Measurements from ENCODE around the gene KRTAP12-1. TPM values are rescaled to one million over a fixed set of nuclear protein-coding genes. Genes with fewer than 3 reads are reported as not detected.

The KRTAP12-1 gene
- total RNA-seq, 1 experiment from 2014 or later: 0.63 TPM

GRCh38 chr21:44677881-44678280 is 4.1 kb downstream of the KRTAP12-1 start (continued):
- TF ChIP-seq, protein P1, sequence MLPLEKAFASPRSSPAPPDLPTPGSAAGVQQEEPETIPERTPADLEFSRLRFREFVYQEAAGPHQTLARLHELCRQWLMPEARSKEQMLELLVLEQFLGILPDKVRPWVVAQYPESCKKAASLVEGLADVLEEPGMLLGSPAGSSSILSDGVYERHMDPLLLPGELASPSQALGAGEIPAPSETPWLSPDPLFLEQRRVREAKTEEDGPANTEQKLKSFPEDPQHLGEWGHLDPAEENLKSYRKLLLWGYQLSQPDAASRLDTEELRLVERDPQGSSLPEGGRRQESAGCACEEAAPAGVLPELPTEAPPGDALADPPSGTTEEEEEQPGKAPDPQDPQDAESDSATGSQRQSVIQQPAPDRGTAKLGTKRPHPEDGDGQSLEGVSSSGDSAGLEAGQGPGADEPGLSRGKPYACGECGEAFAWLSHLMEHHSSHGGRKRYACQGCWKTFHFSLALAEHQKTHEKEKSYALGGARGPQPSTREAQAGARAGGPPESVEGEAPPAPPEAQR (CRISPR knock-in tag; IDR thresholded peaks at IDR 0.05): no peak
- TF ChIP-seq ZBTB21 (CRISPR knock-in tag; IDR thresholded peaks at IDR 0.05; ENCODE audit: borderline replicate concordance): no peak
- no peak for TF ChIP-seq SOX15 (CRISPR knock-in tag; IDR thresholded peaks at IDR 0.05)
- no peak for TF ChIP-seq TP53 (CRISPR knock-in tag; IDR thresholded peaks at IDR 0.05)
- TF ChIP-seq SP1 (CRISPR knock-in tag; conservative IDR thresholded peaks at IDR 0.05): no peak
- TF ChIP-seq USF1 (CRISPR knock-in tag; IDR thresholded peaks at IDR 0.05): no peak
- no peak for TF ChIP-seq ETV6 (CRISPR knock-in tag; IDR thresholded peaks at IDR 0.05)

- ChIA-PET POLR2A (no interaction called here), CTCF (no interaction called here)
- peaks cover 47% of the 10 kb centered on the region for H3K36me3 Mint-ChIP-seq
- H3K4me3 Mint-ChIP-seq: no peak overlapping the region
- no peak overlapping the region for H3K27ac Mint-ChIP-seq
- peaks cover 7% of the 10 kb centered on the region for H3K27me3 Mint-ChIP-seq (ENCODE audit: low read depth)
- peaks cover 3% of the 10 kb centered on the region; the same call in 1 of the 2 replicates for H3K4me1 Mint-ChIP-seq
- ATAC-seq: no peak
- TF ChIP-seq, protein P2, sequence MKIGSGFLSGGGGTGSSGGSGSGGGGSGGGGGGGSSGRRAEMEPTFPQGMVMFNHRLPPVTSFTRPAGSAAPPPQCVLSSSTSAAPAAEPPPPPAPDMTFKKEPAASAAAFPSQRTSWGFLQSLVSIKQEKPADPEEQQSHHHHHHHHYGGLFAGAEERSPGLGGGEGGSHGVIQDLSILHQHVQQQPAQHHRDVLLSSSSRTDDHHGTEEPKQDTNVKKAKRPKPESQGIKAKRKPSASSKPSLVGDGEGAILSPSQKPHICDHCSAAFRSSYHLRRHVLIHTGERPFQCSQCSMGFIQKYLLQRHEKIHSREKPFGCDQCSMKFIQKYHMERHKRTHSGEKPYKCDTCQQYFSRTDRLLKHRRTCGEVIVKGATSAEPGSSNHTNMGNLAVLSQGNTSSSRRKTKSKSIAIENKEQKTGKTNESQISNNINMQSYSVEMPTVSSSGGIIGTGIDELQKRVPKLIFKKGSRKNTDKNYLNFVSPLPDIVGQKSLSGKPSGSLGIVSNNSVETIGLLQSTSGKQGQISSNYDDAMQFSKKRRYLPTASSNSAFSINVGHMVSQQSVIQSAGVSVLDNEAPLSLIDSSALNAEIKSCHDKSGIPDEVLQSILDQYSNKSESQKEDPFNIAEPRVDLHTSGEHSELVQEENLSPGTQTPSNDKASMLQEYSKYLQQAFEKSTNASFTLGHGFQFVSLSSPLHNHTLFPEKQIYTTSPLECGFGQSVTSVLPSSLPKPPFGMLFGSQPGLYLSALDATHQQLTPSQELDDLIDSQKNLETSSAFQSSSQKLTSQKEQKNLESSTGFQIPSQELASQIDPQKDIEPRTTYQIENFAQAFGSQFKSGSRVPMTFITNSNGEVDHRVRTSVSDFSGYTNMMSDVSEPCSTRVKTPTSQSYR (CRISPR knock-in tag; IDR thresholded peaks at IDR 0.05): no peak
- H3K9me3 Mint-ChIP-seq: peaks cover 54% of the 10 kb centered on the region
- no peak for DNase-seq (ENCODE audit: low spot score)
These were observed 10.1 kb downstream of the KRTAP12-1 start for GRCh38 chr21:44671911-44672310.

- ATAC-seq (no peak), DNase-seq (ENCODE audit: low spot score) (no peak)
- POLR2A ChIA-PET: no interaction called here
- Mint-ChIP-seq H3K4me1 (peaks cover 3% of the 10 kb centered on the region; the same call in 1 of the 2 replicates), H3K4me3 (no peak overlapping the region), H3K36me3 (peaks cover 47% of the 10 kb centered on the region), H3K9me3 (peaks cover 54% of the 10 kb centered on the region), H3K27ac (no peak overlapping the region), H3K27me3 (ENCODE audit: low read depth) (peaks cover 2% of the 10 kb centered on the region)
- CTCF ChIA-PET: no interaction called here
- TF ChIP-seq NFATC4 (CRISPR knock-in tag; IDR thresholded peaks at IDR 0.05) (no peak), NR3C1 (CRISPR knock-in tag; conservative IDR thresholded peaks at IDR 0.05; ENCODE audit: low read depth) (no peak), CTCF (IDR thresholded peaks at IDR 0.05) (no peak), GRHL2 (CRISPR knock-in tag; IDR thresholded peaks at IDR 0.05; ENCODE audit: insufficient replicate concordance, severe bottlenecking) (no peak), KAT7 (CRISPR knock-in tag; IDR thresholded peaks at IDR 0.05; ENCODE audit: borderline replicate concordance) (no peak), FOXK1 (CRISPR knock-in tag; IDR thresholded peaks at IDR 0.05) (no peak), ATF1 (CRISPR knock-in tag; IDR thresholded peaks at IDR 0.05) (no peak), FOXJ3 (CRISPR knock-in tag; IDR thresholded peaks at IDR 0.05; ENCODE audit: borderline replicate concordance) (no peak), PRDM15 (CRISPR knock-in tag; IDR thresholded peaks at IDR 0.05) (no peak)
- TF ChIP-seq, protein P3, sequence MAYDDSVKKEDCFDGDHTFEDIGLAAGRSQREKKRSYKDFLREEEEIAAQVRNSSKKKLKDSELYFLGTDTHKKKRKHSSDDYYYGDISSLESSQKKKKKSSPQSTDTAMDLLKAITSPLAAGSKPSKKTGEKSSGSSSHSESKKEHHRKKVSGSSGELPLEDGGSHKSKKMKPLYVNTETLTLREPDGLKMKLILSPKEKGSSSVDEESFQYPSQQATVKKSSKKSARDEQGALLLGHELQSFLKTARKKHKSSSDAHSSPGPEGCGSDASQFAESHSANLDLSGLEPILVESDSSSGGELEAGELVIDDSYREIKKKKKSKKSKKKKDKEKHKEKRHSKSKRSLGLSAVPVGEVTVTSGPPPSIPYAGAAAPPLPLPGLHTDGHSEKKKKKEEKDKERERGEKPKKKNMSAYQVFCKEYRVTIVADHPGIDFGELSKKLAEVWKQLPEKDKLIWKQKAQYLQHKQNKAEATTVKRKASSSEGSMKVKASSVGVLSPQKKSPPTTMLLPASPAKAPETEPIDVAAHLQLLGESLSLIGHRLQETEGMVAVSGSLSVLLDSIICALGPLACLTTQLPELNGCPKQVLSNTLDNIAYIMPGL (CRISPR knock-in tag; IDR thresholded peaks at IDR 0.05): no peak
- TF ChIP-seq, protein P4, sequence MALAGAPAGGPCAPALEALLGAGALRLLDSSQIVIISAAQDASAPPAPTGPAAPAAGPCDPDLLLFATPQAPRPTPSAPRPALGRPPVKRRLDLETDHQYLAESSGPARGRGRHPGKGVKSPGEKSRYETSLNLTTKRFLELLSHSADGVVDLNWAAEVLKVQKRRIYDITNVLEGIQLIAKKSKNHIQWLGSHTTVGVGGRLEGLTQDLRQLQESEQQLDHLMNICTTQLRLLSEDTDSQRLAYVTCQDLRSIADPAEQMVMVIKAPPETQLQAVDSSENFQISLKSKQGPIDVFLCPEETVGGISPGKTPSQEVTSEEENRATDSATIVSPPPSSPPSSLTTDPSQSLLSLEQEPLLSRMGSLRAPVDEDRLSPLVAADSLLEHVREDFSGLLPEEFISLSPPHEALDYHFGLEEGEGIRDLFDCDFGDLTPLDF (CRISPR knock-in tag; IDR thresholded peaks at IDR 0.05): no peak
These were observed 11.1 kb downstream of the KRTAP12-1 start for GRCh38 chr21:44670642-44671432.
